Left ventricle myocardium inferior (tissue), 1 donor: ENCODE measurements around the gene SMYD1. TPM values are rescaled to one million over a fixed set of nuclear protein-coding genes. Genes with fewer than 3 reads are reported as not detected.
A peak's percentile ranks its signal among the peaks of the same experiment; 100 is the strongest.

Source experiments
- DNase-seq: peaks from one replicate; pipeline ENCODE4 v3.0.0-alpha.2; 2020
- H3K27ac ChIP-seq: fragments of 200-600 bp; replicated peaks from 2 replicates; pipeline ENCODE4 v1.8.0; 2021
- H3K27me3 ChIP-seq: fragments of 200-600 bp; 2 replicates; pipeline ENCODE4 v1.8.0; 2021; ENCODE audit warnings: low read depth
- H3K36me3 ChIP-seq: fragments of 200-600 bp; 2 replicates; pipeline ENCODE4 v1.8.0; 2021
- H3K4me1 ChIP-seq: fragments of 200-600 bp; 2 replicates; pipeline ENCODE4 v1.8.0; 2021
- H3K4me3 ChIP-seq: fragments of 200-600 bp; 2 replicates; pipeline ENCODE4 v1.8.0; 2021; ENCODE audit warnings: mild to moderate bottlenecking, moderate library complexity
- H3K9me3 ChIP-seq: fragments of 200-600 bp; replicated peaks from 2 replicates; pipeline ENCODE4 v1.8.0; 2021
- CTCF ChIP-seq: fragments of 200-600 bp; IDR thresholded peaks from 2 replicates; pipeline ENCODE4 v1.8.0; 2021; ENCODE audit warnings: antibody characterized with exemption, mild to moderate bottlenecking, borderline replicate concordance
- intact Hi-C: fragments of 100-400 bp; cut with micrococcal nuclease; formaldehyde crosslinking; loops from one replicate; pipeline ENCODE4 v1.11.0; 2022
- total RNA-seq: library from RNA; stranded (reverse); fragmentation: NEBNext Ultra II Directional; extraction: Animal tissue kit (Norgen Biotek cat#: 25700); gene quantifications from one replicate; pipeline ENCODE4 v1.2.1, GENCODE V29; 2021
- donor health status: DM: no; HTN: yes; CAD: no; lungs with severe emphysema.

The SMYD1 gene
- total RNA-seq, 1 donor from 2014 or later: 389 TPM

- Histone ChIP-seq H3K27me3 (no peaks in the 10 kb centered on the region), H3K36me3 (no peaks in the 10 kb centered on the region), H3K27ac (no peak overlapping the region), H3K4me3 (no peak overlapping the region), H3K9me3 (no peaks in the 10 kb centered on the region), H3K4me1 (peaks cover 29% of the 10 kb centered on the region)
- intact Hi-C loops: no loop called here
- DNase-seq: no peak
- TF ChIP-seq CTCF: no peak
Measured at GRCh38 chr2:88058191-88058590, 9.4 kb upstream of the SMYD1 start.

GRCh38 chr2:88059979-88060906 lies 7.4 kb upstream of the SMYD1 start:
- intact Hi-C loops: loop anchor here (5.0 kb wide), 1 partner anchor 102 kb away; no protein-coding TSS in a partner anchor
- Histone ChIP-seq H3K4me1 (peaks cover 8% of the 10 kb centered on the region), H3K27ac (no peak overlapping the region), H3K4me3 (no peak overlapping the region), H3K27me3 (no peaks in the 10 kb centered on the region), H3K36me3 (no peaks in the 10 kb centered on the region), H3K9me3 (no peaks in the 10 kb centered on the region)
- TF ChIP-seq CTCF: peak; percentile 89
- no peak for DNase-seq

GRCh38 chr2:88060907-88061275 lies 6.7 kb upstream of the SMYD1 start:
- Histone ChIP-seq H3K36me3 (no peaks in the 10 kb centered on the region), H3K27ac (no peak overlapping the region), H3K27me3 (no peaks in the 10 kb centered on the region), H3K4me1 (peaks cover 4% of the 10 kb centered on the region), H3K4me3 (no peak overlapping the region), H3K9me3 (no peaks in the 10 kb centered on the region)
- intact Hi-C loops: loop anchor here (5.0 kb wide), 1 partner anchor 101 kb away; no protein-coding TSS in a partner anchor
- DNase-seq: no peak
- no peak for TF ChIP-seq CTCF

GRCh38 chr2:88061295-88061694 lies 6.3 kb upstream of the SMYD1 start:
- Histone ChIP-seq H3K4me3 (no peak overlapping the region), H3K27me3 (no peaks in the 10 kb centered on the region), H3K36me3 (no peaks in the 10 kb centered on the region), H3K9me3 (no peaks in the 10 kb centered on the region), H3K4me1 (peaks cover under 1% of the 10 kb centered on the region), H3K27ac (no peak overlapping the region)
- no peak for TF ChIP-seq CTCF
- intact Hi-C loops: loop anchor here (5.0 kb wide), 1 partner anchor 101 kb away; no protein-coding TSS in a partner anchor
- no peak for DNase-seq

- Histone ChIP-seq H3K4me1 (no peaks in the 10 kb centered on the region), H3K27me3 (peaks cover 21% of the 10 kb centered on the region), H3K4me3 (peak overlapping the region; percentile 69), H3K36me3 (no peaks in the 10 kb centered on the region), H3K9me3 (no peaks in the 10 kb centered on the region), H3K27ac (peak overlapping the region; percentile 90)
- TF ChIP-seq CTCF: no peak
- intact Hi-C loops: no loop called here
- no peak for DNase-seq
Measured at GRCh38 chr2:88066543-88066942, 1.1 kb upstream of the SMYD1 start.
